Measurements from ENCODE around the gene LPAR3.
A peak's percentile ranks its signal among the peaks of the same experiment; 100 is the strongest.

Gene LPAR3

GRCh38 chr1:84899969-84900368 is 7.0 kb upstream of the LPAR3 start:
- DNase-seq = no peak

GRCh38 chr1:84896279-84896678 is 3.3 kb upstream of the LPAR3 start:
- no peak for DNase-seq

GRCh38 chr1:84890566-84890965 is 2.4 kb downstream of the LPAR3 start:
- DNase-seq = no peak

- no peak for DNase-seq
Observed at GRCh38 chr1:84889437-84889836, 3.6 kb downstream of the LPAR3 start.

- no peak for DNase-seq
Observed at GRCh38 chr1:84888753-84889152, 4.3 kb downstream of the LPAR3 start.

GRCh38 chr1:84887261-84887934 is 5.6 kb downstream of the LPAR3 start:
- no peak for DNase-seq

- DNase-seq = no peak
Observed at GRCh38 chr1:84885469-84885868, 7.5 kb downstream of the LPAR3 start.

GRCh38 chr1:84884671-84885389 is 8.2 kb downstream of the LPAR3 start:
- DNase-seq = no peak

- no peak for DNase-seq
Observed at GRCh38 chr1:84883286-84883685, 9.7 kb downstream of the LPAR3 start.

- no peak for DNase-seq
Observed at GRCh38 chr1:84877592-84877991, 15.4 kb downstream of the LPAR3 start.

GRCh38 chr1:84876353-84876752 is 16.7 kb downstream of the LPAR3 start:
- DNase-seq = no peak

GRCh38 chr1:84873366-84873765 is 19.6 kb downstream of the LPAR3 start:
- no peak for DNase-seq

GRCh38 chr1:84872696-84873355 is 20.2 kb downstream of the LPAR3 start:
- no peak for DNase-seq

- DNase-seq = no peak
Observed at GRCh38 chr1:84871181-84871580, 21.8 kb downstream of the LPAR3 start.

GRCh38 chr1:84870591-84870990 is 22.4 kb downstream of the LPAR3 start:
- DNase-seq = no peak

GRCh38 chr1:84869720-84870119 is 23.3 kb downstream of the LPAR3 start:
- no peak for DNase-seq

- peak; percentile 46 for DNase-seq
Observed at GRCh38 chr1:84862810-84863251, 30.2 kb downstream of the LPAR3 start.

GRCh38 chr1:84861988-84862644 is 30.9 kb downstream of the LPAR3 start:
- no peak for DNase-seq

GRCh38 chr1:84861516-84861915 is 31.5 kb downstream of the LPAR3 start:
- DNase-seq = no peak

GRCh38 chr1:84859866-84860265 is 33.1 kb downstream of the LPAR3 start:
- no peak for DNase-seq

- no peak for DNase-seq
Observed at GRCh38 chr1:84857906-84858305, 35.1 kb downstream of the LPAR3 start.

GRCh38 chr1:84856726-84857270 is 36.2 kb downstream of the LPAR3 start:
- no peak for DNase-seq

All from CD4-positive, alpha-beta T cell treated with Interleukin-15 for 1 hour (primary cell).